Tibial nerve (tissue), 4 donors: ENCODE measurements around the gene MTFMT. TPM values are rescaled to one million over a fixed set of nuclear protein-coding genes. Genes with fewer than 3 reads are reported as not detected.
A peak's percentile ranks its signal among the peaks of the same experiment; 100 is the strongest.
"Not testable (repeated sequence)": the region's sequence is repeated elsewhere in the genome, so short reads cannot be mapped to it uniquely, and the experiment has no call there.

Source experiments
- DNase-seq, 2 donors: peaks; one replicate each; pipeline ENCODE4 v3.0.0-alpha.2; 2019; ENCODE audit warnings: low spot score in 2 of 2
- H3K27ac ChIP-seq, 4 donors: fragments of 200-600 bp; sonication (generic) in 3 of 4; one replicate each; pipeline ENCODE4 v1.5.1; 2017 to 2019; ENCODE audit warnings: mild to moderate bottlenecking in 1 of 4
- H3K27me3 ChIP-seq, 2 donors: fragments of 200-600 bp; sonication (generic) in 1 of 2; one replicate each; pipeline versions ENCODE4 v1.5.1 to v1.6.0; 2017 to 2019
- H3K36me3 ChIP-seq, 3 donors: fragments of 200-600 bp; sonication (generic); one replicate each; pipeline ENCODE4 v1.5.1; 2018 to 2019
- H3K4me1 ChIP-seq, 4 donors: fragments of 200-600 bp; sonication (generic) in 3 of 4; one replicate each; pipeline ENCODE4 v1.5.1; 2017 to 2019
- H3K4me3 ChIP-seq, 4 donors: fragments of 200-600 bp; sonication (generic) in 3 of 4; one replicate each; pipeline ENCODE4 v1.5.1; 2017 to 2019; ENCODE audit warnings: mild to moderate bottlenecking in 1 of 4, moderate library complexity in 1 of 4
- H3K9me3 ChIP-seq, 4 donors: fragments of 200-600 bp; sonication (generic) in 3 of 4; one replicate each; pipeline ENCODE4 v1.5.1; 2017 to 2019
- EP300 ChIP-seq, 2 donors: sonication (generic); formaldehyde crosslinking; IDR thresholded peaks; one replicate each; pipeline ENCODE4 v1.6.1; 2017; ENCODE audit warnings: antibody characterized with exemption in 2 of 2, mild to moderate bottlenecking in 1 of 2
- POLR2A ChIP-seq, 2 donors: fragments of 450-650 bp; IDR thresholded peaks; one replicate each; pipeline ENCODE4 v1.6.1; 2017; ENCODE audit warnings: antibody characterized with exemption in 2 of 2, mild to moderate bottlenecking in 2 of 2, moderate library complexity in 2 of 2
- WGBS, 2 donors: methylation state at CpG; one replicate each; pipeline ENCODE4 v1.1.5; 2018; 5-methylcytosine and 5-hydroxymethylcytosine counted together
- total RNA-seq, 4 donors: library from RNA; depleted of rRNA; stranded (reverse); fragments of >200 nt; gene quantifications; one replicate each; pipeline ENCODE4 v1.1.0, GENCODE V29; 2016
- TF ChIP-seq, protein P1 (sequence below), 5 experiments: fragments of 200-600 bp in 3 of 5; fragments of 450-650 bp in 2 of 5; sonication (generic) in 3 of 5; IDR thresholded peaks; one replicate each; pipeline ENCODE4 v1.5.1; 2016 to 2019; ENCODE audit warnings: antibody characterized with exemption in 5 of 5, mild to moderate bottlenecking in 3 of 5, moderate library complexity in 2 of 5

MTFMT gene
- 10 to 100 TPM; 36.8 to 45.7 (median 41.2) TPM for total RNA-seq

DNA sequence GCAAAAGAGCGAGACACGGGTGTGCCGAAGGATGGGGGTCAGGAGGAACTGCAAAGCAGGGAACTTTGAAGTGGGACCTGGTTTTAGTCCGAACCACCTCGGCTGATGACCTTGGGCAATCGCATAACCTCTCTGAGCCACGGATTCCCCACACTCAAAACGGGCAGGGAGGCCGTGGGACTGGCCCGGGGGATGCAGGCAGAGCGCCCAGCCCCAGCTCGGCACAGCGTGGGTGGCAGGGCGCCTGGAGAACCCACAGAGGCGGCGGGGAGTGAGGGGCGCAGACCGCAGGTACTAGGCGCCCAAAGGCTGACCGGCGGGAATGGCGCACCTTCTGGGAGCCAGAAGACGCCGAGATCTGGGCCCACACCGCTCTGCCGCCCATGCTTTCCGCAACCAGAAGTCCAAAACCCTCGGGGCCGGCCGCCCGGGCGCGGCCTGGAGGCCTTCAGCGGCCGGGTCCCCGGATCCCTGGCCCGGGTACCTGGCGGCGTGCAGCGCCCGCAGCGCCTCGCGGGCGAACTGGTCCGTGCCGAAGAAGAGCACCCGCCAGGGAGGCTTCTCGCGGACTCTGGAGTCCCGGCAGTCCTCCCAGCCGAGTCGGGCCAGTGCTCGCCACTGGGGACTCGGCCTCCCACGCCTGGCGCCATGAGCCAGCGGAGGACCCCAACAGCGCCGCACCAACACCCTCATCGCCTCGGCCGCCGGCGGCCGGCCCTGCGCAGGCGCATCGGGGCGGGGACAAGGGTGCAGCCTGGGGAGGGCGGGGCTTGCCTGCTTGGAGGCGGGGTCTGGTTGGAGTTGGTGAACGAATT is at the start of gene MTFMT:
Gene MTFMT, minus strand, starts transcription at position 719 of the 815 bp plus-strand sequence. Its CDS starts 26 bp downstream, at position 693.
- peaks cover 0 to 19% (median 0%) of the 10 kb centered on the region in 3 donors for H3K36me3 ChIP-seq
- 0 to 1% methylated on average over 22 to 52 of the region's 73 CpGs for WGBS, 2 donors

DNA sequence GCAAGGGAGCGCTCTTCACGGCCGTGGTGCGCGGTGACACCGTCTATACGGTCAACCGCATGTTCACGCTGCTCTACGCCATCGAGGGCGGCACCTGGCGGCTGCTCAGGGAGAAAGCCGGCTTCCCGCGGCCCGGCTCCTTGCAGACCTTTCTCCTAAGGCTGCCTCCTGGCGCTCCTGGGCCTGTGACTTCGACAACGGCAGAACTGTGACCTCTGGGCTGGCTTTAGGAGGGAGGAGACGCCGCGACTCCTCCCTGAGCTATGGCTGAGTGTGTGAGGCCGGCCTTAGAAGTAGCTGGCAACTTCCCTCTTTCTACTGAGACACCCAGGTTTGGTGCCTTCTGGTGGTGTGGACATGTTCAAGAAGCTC is 48.5 kb upstream of the MTFMT start:
- no peaks in the 10 kb centered on the region for H3K36me3 ChIP-seq
- H3K4me3 ChIP-seq = peak overlapping the region in 1 of 4 donors; percentile 17
- peaks cover 0 to 3% of the 10 kb centered on the region in 2 donors for H3K27me3 ChIP-seq
- H3K9me3 ChIP-seq = no peaks in the 10 kb centered on the region
- no peak overlapping the region for H3K27ac ChIP-seq
- TF ChIP-seq EP300 (IDR thresholded peaks at IDR 0.05) = no peak
- TF ChIP-seq, protein P1, sequence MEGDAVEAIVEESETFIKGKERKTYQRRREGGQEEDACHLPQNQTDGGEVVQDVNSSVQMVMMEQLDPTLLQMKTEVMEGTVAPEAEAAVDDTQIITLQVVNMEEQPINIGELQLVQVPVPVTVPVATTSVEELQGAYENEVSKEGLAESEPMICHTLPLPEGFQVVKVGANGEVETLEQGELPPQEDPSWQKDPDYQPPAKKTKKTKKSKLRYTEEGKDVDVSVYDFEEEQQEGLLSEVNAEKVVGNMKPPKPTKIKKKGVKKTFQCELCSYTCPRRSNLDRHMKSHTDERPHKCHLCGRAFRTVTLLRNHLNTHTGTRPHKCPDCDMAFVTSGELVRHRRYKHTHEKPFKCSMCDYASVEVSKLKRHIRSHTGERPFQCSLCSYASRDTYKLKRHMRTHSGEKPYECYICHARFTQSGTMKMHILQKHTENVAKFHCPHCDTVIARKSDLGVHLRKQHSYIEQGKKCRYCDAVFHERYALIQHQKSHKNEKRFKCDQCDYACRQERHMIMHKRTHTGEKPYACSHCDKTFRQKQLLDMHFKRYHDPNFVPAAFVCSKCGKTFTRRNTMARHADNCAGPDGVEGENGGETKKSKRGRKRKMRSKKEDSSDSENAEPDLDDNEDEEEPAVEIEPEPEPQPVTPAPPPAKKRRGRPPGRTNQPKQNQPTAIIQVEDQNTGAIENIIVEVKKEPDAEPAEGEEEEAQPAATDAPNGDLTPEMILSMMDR (IDR thresholded peaks at IDR 0.05) = peak; percentile 30 to 84 (median 60)
- DNase-seq = peak; percentile 44 to 57
- H3K4me1 ChIP-seq = peaks cover 0 to 32% (median 18%) of the 10 kb centered on the region in 4 donors
- WGBS, 2 donors = 18 to 40% methylated on average over 22 to 23 of the region's 24 CpGs

More for the DNA sequence above, at the start of gene MTFMT:
- Histone ChIP-seq H3K9me3 (no peaks in the 10 kb centered on the region), H3K27me3 (no peaks in the 10 kb centered on the region), H3K4me3 (peak within 1 kb of the TSS; percentile 75 to 96 (median 93)), H3K27ac (peak within 1 kb of the TSS; percentile 31 to 90 (median 81)), H3K4me1 (peaks cover 0 to 41% (median 12%) of the 10 kb centered on the region in 4 donors)
- peak; percentile 90 to 97 for TF ChIP-seq POLR2A (IDR thresholded peaks at IDR 0.05)
- TF ChIP-seq, protein P1 (IDR thresholded peaks at IDR 0.05) = peak in 1 of 5 experiments; percentile 50
- peak; percentile 27 to 98 for TF ChIP-seq EP300 (IDR thresholded peaks at IDR 0.05)
- peak; percentile 89 to 93 for DNase-seq

DNA sequence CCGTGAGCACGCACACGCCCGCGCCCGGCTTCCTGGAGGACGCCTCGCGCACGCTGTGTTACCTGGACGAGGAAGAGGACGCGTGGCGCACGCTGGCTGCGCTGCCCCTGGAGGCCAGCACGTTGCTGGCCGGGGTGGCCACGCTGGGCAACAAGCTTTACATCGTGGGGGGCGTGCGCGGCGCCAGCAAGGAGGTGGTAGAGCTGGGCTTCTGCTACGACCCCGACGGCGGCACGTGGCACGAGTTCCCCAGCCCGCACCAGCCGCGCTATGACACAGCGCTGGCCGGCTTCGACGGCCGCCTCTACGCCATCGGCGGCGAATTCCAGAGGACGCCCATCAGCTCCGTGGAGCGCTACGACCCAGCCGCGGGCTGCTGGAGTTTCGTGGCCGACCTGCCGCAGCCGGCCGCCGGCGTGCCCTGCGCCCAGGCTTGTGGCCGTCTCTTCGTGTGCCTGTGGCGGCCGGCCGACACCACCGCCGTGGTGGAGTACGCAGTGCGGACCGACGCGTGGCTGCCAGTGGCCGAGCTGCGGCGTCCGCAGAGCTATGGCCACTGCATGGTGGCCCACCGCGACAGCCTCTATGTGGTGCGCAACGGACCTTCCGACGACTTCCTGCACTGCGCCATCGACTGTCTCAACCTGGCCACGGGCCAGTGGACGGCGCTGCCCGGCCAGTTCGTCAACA is 48.0 kb upstream of the MTFMT start:
- WGBS, 2 donors = 60 to 68% methylated on average over 30 to 51 of the region's 85 CpGs
- peak overlapping the region in 1 of 4 donors; percentile 17 for H3K4me3 ChIP-seq
- H3K4me1 ChIP-seq = peaks cover 0 to 30% (median 13%) of the 10 kb centered on the region in 4 donors

DNA sequence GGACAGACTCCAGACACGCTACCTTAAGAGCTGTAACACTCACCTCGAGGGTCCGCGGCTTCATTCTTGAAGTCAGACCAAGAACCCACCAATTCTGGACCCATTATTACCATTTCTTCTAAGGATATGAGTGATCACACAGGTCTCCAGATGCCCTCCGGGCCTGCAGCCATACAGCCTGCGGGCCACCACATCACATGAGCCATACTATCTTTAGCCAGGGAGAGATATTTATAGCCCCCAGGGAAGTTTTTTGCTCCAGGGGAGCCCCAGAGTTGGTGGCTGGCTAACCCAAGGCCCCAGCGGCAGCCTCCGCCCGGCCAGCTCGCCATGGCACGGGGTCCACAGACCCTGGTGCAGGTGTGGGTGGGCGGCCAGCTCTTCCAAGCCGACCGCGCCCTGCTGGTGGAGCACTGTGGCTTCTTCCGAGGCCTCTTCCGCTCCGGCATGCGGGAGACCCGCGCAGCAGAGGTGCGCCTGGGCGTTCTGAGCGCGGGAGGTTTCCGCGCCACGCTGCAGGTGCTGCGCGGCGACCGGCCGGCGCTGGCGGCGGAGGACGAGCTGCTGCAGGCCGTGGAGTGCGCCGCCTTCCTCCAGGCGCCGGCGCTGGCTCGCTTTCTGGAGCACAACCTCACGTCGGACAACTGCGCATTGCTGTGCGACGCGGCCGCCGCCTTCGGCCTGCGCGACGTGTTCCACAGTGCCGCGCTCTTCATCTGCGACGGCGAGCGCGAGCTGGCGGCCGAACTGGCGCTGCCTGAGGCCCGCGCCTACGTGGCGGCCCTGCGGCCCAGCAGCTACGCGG is 47.2 kb upstream of the MTFMT start, which contains the start of gene KBTBD13:
Gene KBTBD13, plus strand, starts transcription at position 261 of the 805 bp plus-strand sequence. Its CDS starts 70 bp downstream, at position 331.
- Histone ChIP-seq H3K9me3 (no peaks in the 10 kb centered on the region), H3K4me3 (no peak within 1 kb of the TSS), H3K27me3 (peaks cover 0 to 3% of the 10 kb centered on the region in 2 donors), H3K4me1 (peaks cover 0 to 30% (median 13%) of the 10 kb centered on the region in 4 donors), H3K27ac (no peak within 1 kb of the TSS), H3K36me3 (no peaks in the 10 kb centered on the region)
- TF ChIP-seq, protein P1 (IDR thresholded peaks at IDR 0.05) = no peak
- TF ChIP-seq EP300 (IDR thresholded peaks at IDR 0.05) (no peak), POLR2A (IDR thresholded peaks at IDR 0.05) (no peak)
- DNase-seq = no peak
- 82 to 84% methylated on average over 45 to 72 of the region's 73 CpGs for WGBS, 2 donors

More for the DNA sequence above, 48.0 kb upstream of the MTFMT start:
- Histone ChIP-seq H3K27ac (no peak overlapping the region), H3K27me3 (peaks cover 0 to 3% of the 10 kb centered on the region in 2 donors), H3K36me3 (no peaks in the 10 kb centered on the region), H3K9me3 (no peaks in the 10 kb centered on the region)
- no peak for DNase-seq
- TF ChIP-seq POLR2A (IDR thresholded peaks at IDR 0.05) = no peak

DNA sequence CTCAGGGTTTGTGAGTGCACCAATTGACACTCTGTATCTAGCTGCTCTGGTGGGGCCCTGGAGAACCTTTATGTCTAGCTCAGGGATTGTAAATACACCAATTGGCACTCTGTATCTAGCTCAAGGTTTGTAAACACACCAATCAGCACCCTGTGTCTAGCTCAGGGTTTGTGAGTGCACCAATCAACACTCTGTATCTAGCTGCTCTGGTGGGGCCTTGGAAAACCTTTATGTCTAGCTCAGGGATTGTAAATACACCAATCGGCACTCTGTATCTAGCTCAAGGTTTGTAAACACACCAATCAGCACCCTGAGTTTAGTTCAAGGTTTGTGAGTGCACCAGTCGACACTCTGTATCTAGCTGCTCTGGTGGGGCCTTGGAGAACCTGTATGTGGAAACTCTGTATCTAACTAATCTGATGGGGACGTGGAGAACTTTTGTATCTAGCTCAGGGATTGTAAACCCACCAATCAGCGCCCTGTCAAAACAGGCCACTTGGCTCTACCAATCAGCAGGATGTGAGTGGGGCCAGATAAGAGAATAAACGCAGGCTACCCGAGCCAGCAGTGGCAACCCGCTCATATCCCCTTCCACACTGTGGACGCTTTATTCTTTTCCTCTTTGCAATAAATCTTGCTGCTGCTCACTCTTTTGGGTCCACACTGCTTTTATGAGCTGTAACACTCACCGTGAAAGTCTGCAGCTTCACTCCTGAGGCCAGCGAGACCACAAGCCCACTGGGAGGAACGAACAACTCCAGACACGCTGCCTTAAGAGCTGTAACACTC is 46.4 kb upstream of the MTFMT start:
- peaks cover 0 to 30% (median 13%) of the 10 kb centered on the region in 4 donors for H3K4me1 ChIP-seq
- not testable (repeated sequence) for H3K27ac ChIP-seq, H3K27me3 ChIP-seq, H3K4me3 ChIP-seq, DNase-seq, H3K36me3 ChIP-seq, H3K9me3 ChIP-seq
- 78 to 83% methylated on average over 12 of the region's 12 CpGs for WGBS, 2 donors

DNA sequence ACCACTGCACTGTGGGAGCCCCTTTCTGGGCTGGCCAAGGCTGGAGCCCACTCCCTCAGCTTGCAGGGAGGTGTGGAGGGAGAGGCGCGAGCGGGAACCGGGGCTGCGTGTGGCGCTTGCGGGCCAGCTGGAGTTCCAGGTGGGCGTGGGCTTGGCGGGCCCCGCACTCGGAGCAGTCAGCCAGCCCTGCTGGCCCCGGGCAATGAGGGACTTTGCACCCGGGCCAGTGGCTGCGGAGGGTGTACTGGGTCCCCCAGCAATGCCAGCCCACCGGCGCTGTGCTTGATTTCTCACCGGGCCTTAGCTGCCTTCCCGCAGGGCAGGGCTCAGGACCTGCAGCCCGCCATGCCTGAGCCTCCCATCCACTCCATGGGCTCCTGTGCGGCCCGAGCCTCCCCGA is 45.5 kb upstream of the MTFMT start:
- H3K9me3 ChIP-seq, H3K27ac ChIP-seq, H3K36me3 ChIP-seq, H3K4me3 ChIP-seq, H3K27me3 ChIP-seq, DNase-seq: not testable (repeated sequence)
- WGBS, 2 donors = 90% methylated on average over 10 of the region's 22 CpGs; no CpG with 5 or more reads in 1 of the 2 donors
- H3K4me1 ChIP-seq = peaks cover 0 to 35% (median 16%) of the 10 kb centered on the region in 4 donors
